OCI-LY1 (cell line): Measurements from ENCODE around the gene AP3S2.

Experiments used
- H2AFZ ChIP-seq: fragments of 200-600 bp; sonication (generic), shearing (Covaris generic); 2 replicates; pipeline ENCODE4 v1.6.0; 2014; ENCODE audit warnings: antibody characterized with exemption, mild to moderate bottlenecking, low read length
- H3F3A ChIP-seq: fragments of 200-600 bp; sonication (generic), shearing (Covaris generic); 2 replicates; pipeline ENCODE4 v1.6.0; 2014; ENCODE audit warnings: mild to moderate bottlenecking, antibody characterized with exemption, low read length, moderate library complexity; ENCODE audit not compliant: insufficient read depth
- H3K27ac ChIP-seq: fragments of 200-600 bp; sonication (generic); 2 replicates; pipeline ENCODE4 v1.5.1; 2014; ENCODE audit warnings: low read length, mixed run types, mild to moderate bottlenecking, low read depth; ENCODE audit not compliant: poor library complexity, severe bottlenecking
- H3K27me3 ChIP-seq: fragments of 200-600 bp; sonication (generic); 2 replicates; pipeline ENCODE4 v1.6.0; 2014; ENCODE audit warnings: antibody characterized with exemption, mild to moderate bottlenecking, low read length, moderate library complexity; ENCODE audit not compliant: insufficient read depth
- H3K36me3 ChIP-seq: fragments of 200-600 bp; sonication (generic); 2 replicates; pipeline ENCODE4 v1.6.1; 2014; ENCODE audit warnings: mild to moderate bottlenecking, antibody characterized with exemption, low read length, moderate library complexity, mixed read lengths; ENCODE audit not compliant: insufficient read depth
- H3K4me1 ChIP-seq: fragments of 200-600 bp; sonication (generic); 2 replicates; pipeline ENCODE4 v1.5.1; 2014; ENCODE audit warnings: mild to moderate bottlenecking, low read length, moderate library complexity; ENCODE audit not compliant: insufficient read depth, severe bottlenecking
- H3K4me2 ChIP-seq: fragments of 200-600 bp; sonication (generic), shearing (Covaris generic); 2 replicates; pipeline ENCODE4 v1.6.1; 2014; ENCODE audit warnings: low read length
- H3K4me3 ChIP-seq: fragments of 200-600 bp; sonication (generic); 2 replicates; pipeline ENCODE4 v1.5.1; 2014; ENCODE audit warnings: low read length, low read depth, mild to moderate bottlenecking, mixed read lengths; ENCODE audit not compliant: poor library complexity, severe bottlenecking
- H3K79me2 ChIP-seq: fragments of 200-600 bp; shearing (Covaris generic); 2 replicates; pipeline ENCODE4 v1.6.1; 2016; ENCODE audit warnings: mixed run types, low read length, mixed read lengths; ENCODE audit not compliant: insufficient read depth
- H3K9ac ChIP-seq: fragments of 200-600 bp; sonication (generic), shearing (Covaris generic); 2 replicates; pipeline ENCODE4 v1.6.1; 2014; ENCODE audit warnings: mild to moderate bottlenecking, low read length, mixed read lengths
- H3K9me2 ChIP-seq: fragments of 200-600 bp; sonication (generic), shearing (Covaris generic); 2 replicates; pipeline ENCODE4 v1.6.1; 2014; ENCODE audit warnings: low read depth, mild to moderate bottlenecking, low read length, mixed read lengths
- H3K9me3 ChIP-seq: fragments of 200-600 bp; shearing (Covaris generic); 2 replicates; pipeline ENCODE4 v1.6.1; 2014; ENCODE audit warnings: low read length, mixed read lengths
- H4K20me1 ChIP-seq: fragments of 200-600 bp; sonication (generic), shearing (Covaris generic); 2 replicates; pipeline ENCODE4 v1.6.0; 2016; ENCODE audit warnings: mild to moderate bottlenecking, low read length; ENCODE audit not compliant: insufficient read depth
- EZH2 ChIP-seq: fragments of 200-600 bp; sonication (generic), shearing (Covaris generic); IDR thresholded peaks from 2 replicates; pipeline ENCODE4 v1.8.0; 2017; ENCODE audit warnings: borderline replicate concordance, mixed run types, mild to moderate bottlenecking, antibody characterized with exemption, low read length, moderate library complexity, mixed read lengths
- TF ChIP-seq, protein P1 (sequence below): fragments of 200-600 bp; sonication (generic), shearing (Covaris generic); IDR thresholded peaks from 2 replicates; pipeline ENCODE4 v1.5.1; 2017; ENCODE audit warnings: mild to moderate bottlenecking, antibody characterized with exemption, low read length, moderate library complexity, mixed read lengths

Gene AP3S2

DNA sequence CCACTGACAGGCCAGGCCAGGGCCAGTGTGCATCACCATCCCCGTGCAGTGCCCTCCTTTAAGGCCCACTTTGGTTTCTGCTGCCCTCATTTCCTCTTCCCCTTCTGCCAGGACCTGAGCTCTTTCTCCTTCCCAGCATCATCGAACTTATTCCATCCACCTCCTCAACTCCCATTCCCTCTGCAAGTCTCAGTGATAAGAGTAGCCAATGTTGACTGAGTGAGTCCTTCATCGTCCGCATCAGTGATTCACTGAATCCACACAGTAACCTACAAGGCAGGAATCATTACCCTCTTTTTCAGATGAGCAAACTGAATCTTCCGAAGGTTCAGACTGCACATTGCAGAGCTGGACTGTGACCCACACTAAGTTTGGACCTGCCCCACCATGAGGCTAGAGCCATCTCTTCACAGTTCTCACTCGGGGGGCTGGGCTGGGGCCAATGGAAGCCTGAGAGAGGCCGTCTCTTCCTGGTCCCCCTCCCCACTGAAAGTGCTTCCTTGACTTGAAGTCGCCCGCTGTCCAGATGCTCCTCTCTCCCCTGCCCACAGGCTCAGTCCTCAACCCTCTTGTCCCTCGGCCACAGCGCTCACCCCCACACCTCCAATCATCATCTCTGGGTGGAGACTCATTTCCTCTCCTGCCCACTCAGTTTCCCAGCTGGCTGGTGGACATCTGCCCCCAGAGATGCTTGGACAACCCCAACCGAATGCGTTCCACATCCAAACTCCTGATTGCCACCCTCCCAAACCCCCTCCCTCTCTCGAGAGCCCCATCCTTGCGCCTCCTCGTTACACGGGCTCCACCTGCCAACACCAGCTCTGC, 64.0 kb downstream of the AP3S2 start:
- no peak for TF ChIP-seq EZH2
- TF ChIP-seq, protein P1, sequence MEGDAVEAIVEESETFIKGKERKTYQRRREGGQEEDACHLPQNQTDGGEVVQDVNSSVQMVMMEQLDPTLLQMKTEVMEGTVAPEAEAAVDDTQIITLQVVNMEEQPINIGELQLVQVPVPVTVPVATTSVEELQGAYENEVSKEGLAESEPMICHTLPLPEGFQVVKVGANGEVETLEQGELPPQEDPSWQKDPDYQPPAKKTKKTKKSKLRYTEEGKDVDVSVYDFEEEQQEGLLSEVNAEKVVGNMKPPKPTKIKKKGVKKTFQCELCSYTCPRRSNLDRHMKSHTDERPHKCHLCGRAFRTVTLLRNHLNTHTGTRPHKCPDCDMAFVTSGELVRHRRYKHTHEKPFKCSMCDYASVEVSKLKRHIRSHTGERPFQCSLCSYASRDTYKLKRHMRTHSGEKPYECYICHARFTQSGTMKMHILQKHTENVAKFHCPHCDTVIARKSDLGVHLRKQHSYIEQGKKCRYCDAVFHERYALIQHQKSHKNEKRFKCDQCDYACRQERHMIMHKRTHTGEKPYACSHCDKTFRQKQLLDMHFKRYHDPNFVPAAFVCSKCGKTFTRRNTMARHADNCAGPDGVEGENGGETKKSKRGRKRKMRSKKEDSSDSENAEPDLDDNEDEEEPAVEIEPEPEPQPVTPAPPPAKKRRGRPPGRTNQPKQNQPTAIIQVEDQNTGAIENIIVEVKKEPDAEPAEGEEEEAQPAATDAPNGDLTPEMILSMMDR, result no peak
- no peaks in the 10 kb centered on the region for H3K79me2 ChIP-seq
- no peaks in the 10 kb centered on the region for H3F3A ChIP-seq
- H3K27me3 ChIP-seq, result no peaks in the 10 kb centered on the region; the same call in 1 of the 2 replicates
- no peaks in the 10 kb centered on the region for H3K4me1 ChIP-seq
- H3K27ac ChIP-seq, result no peak overlapping the region
- H3K4me2 ChIP-seq, result no peak overlapping the region
- no peaks in the 10 kb centered on the region for H4K20me1 ChIP-seq
- no peak overlapping the region for H2AFZ ChIP-seq
- no peaks in the 10 kb centered on the region for H3K9me3 ChIP-seq
- no peaks in the 10 kb centered on the region for H3K9me2 ChIP-seq
- H3K9ac ChIP-seq, result no peak overlapping the region
- H3K4me3 ChIP-seq, result no peak overlapping the region
- peaks cover 22% of the 10 kb centered on the region for H3K36me3 ChIP-seq

DNA sequence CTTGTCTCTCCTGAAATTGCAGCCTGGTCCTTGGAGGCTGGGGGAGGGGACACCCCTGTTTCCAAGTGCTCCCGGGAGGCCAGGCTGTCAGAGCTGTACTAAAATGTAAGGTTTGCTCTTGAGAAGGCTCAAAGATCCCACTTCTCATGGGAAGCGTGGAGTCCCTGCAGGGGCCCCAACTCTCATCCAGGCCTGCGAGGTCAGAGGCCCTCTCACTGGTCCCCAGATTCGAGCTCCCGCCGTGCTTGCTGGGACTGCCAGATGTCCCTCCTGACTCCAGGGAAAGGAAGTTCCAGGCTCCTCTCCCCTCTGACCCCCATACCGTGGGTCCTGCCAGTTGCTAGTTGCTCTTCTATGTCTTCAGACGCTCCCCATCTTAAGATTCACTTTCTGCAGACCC, 64.6 kb downstream of the AP3S2 start:
- no peak overlapping the region for H3K27ac ChIP-seq
- no peak overlapping the region for H3K4me3 ChIP-seq
- H3K9me3 ChIP-seq, result no peaks in the 10 kb centered on the region
- H3K36me3 ChIP-seq, result peaks cover 16% of the 10 kb centered on the region
- TF ChIP-seq EZH2, result no peak
- TF ChIP-seq, protein P1, result no peak
- H3K4me2 ChIP-seq, result no peak overlapping the region
- no peak overlapping the region for H2AFZ ChIP-seq
- H3K79me2 ChIP-seq, result no peaks in the 10 kb centered on the region
- H3F3A ChIP-seq, result no peaks in the 10 kb centered on the region
- no peaks in the 10 kb centered on the region for H4K20me1 ChIP-seq
- H3K4me1 ChIP-seq, result no peaks in the 10 kb centered on the region
- H3K27me3 ChIP-seq, result no peaks in the 10 kb centered on the region; the same call in 1 of the 2 replicates
- H3K9ac ChIP-seq, result no peak overlapping the region
- no peaks in the 10 kb centered on the region for H3K9me2 ChIP-seq

DNA sequence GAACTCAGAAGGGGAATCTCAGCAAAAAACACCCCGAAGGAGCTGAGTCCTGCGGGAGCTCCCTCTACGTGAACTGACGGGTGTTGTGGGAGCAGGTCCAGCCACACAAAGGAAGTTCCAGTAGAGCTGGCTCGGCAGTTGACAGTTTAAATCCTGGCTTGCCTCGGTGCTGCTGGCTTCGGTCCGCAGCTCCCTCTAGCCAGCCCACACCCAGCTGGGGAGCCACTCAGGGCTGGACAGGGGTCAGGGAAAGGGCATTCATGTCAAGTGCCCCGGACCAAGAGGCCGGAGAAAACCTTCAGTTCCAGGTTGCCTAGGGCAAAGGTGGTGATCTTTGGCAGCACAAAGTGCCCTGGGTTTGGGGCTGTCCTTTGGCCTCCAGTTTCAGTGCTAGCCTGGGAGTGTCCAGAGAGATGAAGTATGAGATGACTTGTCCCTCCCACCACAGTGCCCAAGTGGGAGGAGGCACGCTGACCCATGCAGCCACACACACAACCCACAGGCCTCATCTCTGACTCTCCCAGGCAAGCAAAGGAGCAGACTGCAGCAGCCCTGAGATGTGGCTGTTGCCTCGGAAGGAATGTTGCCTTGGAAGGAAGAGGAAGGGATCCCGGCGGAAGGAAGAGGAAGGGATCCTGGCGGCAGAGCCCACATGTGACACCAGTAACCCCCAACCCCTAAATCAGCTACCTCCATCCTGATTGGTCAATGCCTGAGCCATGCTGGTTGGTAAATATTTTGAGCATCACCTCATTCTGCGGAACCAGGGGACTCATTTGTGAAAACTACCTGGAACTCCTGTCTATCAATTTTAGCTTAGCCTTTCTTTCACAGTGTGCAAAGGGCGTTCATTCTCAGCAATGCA, 65.3 kb downstream of the AP3S2 start:
- H3K9me3 ChIP-seq, result no peaks in the 10 kb centered on the region
- H3K79me2 ChIP-seq, result no peaks in the 10 kb centered on the region
- no peak overlapping the region for H3K27ac ChIP-seq
- no peaks in the 10 kb centered on the region; the same call in 1 of the 2 replicates for H3K27me3 ChIP-seq
- H3F3A ChIP-seq, result no peaks in the 10 kb centered on the region
- H3K4me3 ChIP-seq, result no peak overlapping the region
- H4K20me1 ChIP-seq, result no peaks in the 10 kb centered on the region
- H3K4me2 ChIP-seq, result no peak overlapping the region
- H3K36me3 ChIP-seq, result peaks cover 9% of the 10 kb centered on the region; the same call in 1 of the 2 replicates
- H3K9ac ChIP-seq, result no peak overlapping the region
- H2AFZ ChIP-seq, result no peak overlapping the region
- H3K9me2 ChIP-seq, result no peaks in the 10 kb centered on the region
- H3K4me1 ChIP-seq, result no peaks in the 10 kb centered on the region
- TF ChIP-seq EZH2, result no peak
- TF ChIP-seq, protein P1, result no peak
